Measurements from ENCODE around the gene PODXL2. TPM values are rescaled to one million over a fixed set of nuclear protein-coding genes. Genes with fewer than 3 reads are reported as not detected.

PODXL2 gene
- total and polyA plus RNA-seq, 2 of the 8 experiments (the other 6 are each of a cell fraction or from before 2014, with no cell fraction given) = 27.6 to 31.6 TPM

DNA sequence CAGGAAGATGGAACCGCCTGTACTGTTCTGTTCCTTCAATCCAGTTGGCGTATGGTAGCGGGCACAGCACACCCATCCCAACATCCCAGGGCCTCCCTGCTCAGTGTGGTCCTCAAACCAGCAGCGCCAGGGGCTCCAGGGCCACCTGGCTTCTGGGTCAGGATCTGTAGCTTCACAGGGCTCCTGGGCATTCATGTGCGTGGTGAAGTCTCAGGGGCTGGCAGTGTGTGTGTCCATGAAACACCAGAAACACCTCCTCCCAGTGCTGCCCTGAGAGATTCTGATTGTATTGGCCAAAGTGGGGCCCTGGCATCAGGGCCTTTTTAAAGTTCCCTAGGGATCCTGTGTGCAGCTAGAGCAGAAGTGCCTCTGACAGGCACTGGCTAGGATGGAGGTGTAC lies 85.9 kb downstream of the PODXL2 start:
- Histone ChIP-seq H3K4me1 (replicated peaks in 1 of 4; ENCODE audit: control insufficient read depth in 3 of 4, insufficient read depth in 4 of 4, low read length in 3 of 4) (peaks cover 0 to 8% (median 2%) of the 10 kb centered on the region in 4 experiments; a peak in 2 of 7 replicates), H2BK12ac (ENCODE audit: low read depth, low read length) (no peak overlapping the region), H2BK20ac (ENCODE audit: low read length) (no peak overlapping the region), H4K8ac (ENCODE audit: extremely low read depth, insufficient read depth, low read length) (no peak overlapping the region), H2AK5ac (ENCODE audit: low read depth, low read length) (no peak overlapping the region), H3K27ac (ENCODE audit: low read depth, low read length) (no peak overlapping the region), H3K18ac (ENCODE audit: extremely low read depth, low read length) (no peak overlapping the region), H4K5ac (ENCODE audit: insufficient read length, low read depth, low read length) (no peak overlapping the region), H3K9ac (replicated peaks in 1 of 4; ENCODE audit: extremely low read depth in 1 of 4, low read depth in 3 of 4, low read length in 3 of 4) (no peak overlapping the region), H2BK15ac (ENCODE audit: low read length) (no peak overlapping the region), H3K14ac (ENCODE audit: insufficient read length) (no peak overlapping the region), H3K56ac (replicated peaks; ENCODE audit: insufficient read length, low read depth, low read length) (no peak overlapping the region), H2AFZ (ENCODE audit: low read length) (no peak overlapping the region), H3K4me2 (ENCODE audit: insufficient read depth in 1 of 2, low read depth in 2 of 2, low read length in 2 of 2) (no peak overlapping the region), H3K23me2 (ENCODE audit: low read depth, low read length) (no peaks in the 10 kb centered on the region), H4K20me1 (replicated peaks in 1 of 2; ENCODE audit: control insufficient read depth in 1 of 2, insufficient read depth in 2 of 2, low read length in 2 of 2) (no peaks in the 10 kb centered on the region), H2BK120ac (replicated peaks; ENCODE audit: low read depth, low read length) (no peak overlapping the region), H3K23ac (ENCODE audit: insufficient read length) (no peak overlapping the region), H3K9me3 (ENCODE audit: insufficient read depth in 2 of 2, low read depth in 1 of 2, low read length in 1 of 2) (no peaks in the 10 kb centered on the region), H3K36me3 (ENCODE audit: control insufficient read depth in 2 of 4, insufficient read depth in 4 of 4, low read length in 3 of 4) (no peaks in the 10 kb centered on the region), H3K79me1 (ENCODE audit: low read depth, low read length) (no peaks in the 10 kb centered on the region), H2BK5ac (ENCODE audit: low read depth, low read length) (no peak overlapping the region), H3K4me3 (ENCODE audit: extremely low read depth in 1 of 4, insufficient read depth in 2 of 4, low read depth in 3 of 4, low read length in 4 of 4) (no peak overlapping the region), H3K4ac (replicated peaks; ENCODE audit: insufficient read length, low read depth, low read length) (no peak overlapping the region), H3K27me3 (replicated peaks in 1 of 4; ENCODE audit: control insufficient read depth in 3 of 4, extremely low read depth in 1 of 4, insufficient read depth in 3 of 4, low read length in 3 of 4) (no peaks in the 10 kb centered on the region), H4K91ac (replicated peaks; ENCODE audit: insufficient read length, low read length) (no peak overlapping the region), H3K79me2 (ENCODE audit: control insufficient read depth in 1 of 2, insufficient read depth in 2 of 2, low read length in 2 of 2) (no peaks in the 10 kb centered on the region)
- DNase-seq (ENCODE audit: low read depth in 1 of 2, low spot score in 2 of 2) (no peak), FAIRE-seq (no peak)
- 91% methylated on average over 5 of the region's 5 CpGs; no CpG with 5 or more reads in 1 of the 2 experiments for WGBS, 2 experiments (ENCODE audit: extremely low coverage in 1 of 2, insufficient coverage in 1 of 2, insufficient read length in 1 of 2, insufficient replicate concordance in 2 of 2, low coverage in 1 of 2, low lambda C conversion rate in 2 of 2, missing lambda C conversion rate in 1 of 2)
- POLR2A ChIA-PET (ENCODE audit: partially characterized antibody) = interaction anchor here (0.8 kb wide), 1 partner anchor 13 kb away, joined by 4 read pairs; no protein-coding TSS in a partner anchor
- CTCF ChIA-PET (ENCODE audit: partially characterized antibody) = interaction anchor here (0.9 to 6.8 kb wide), 2 partner anchors 19 to 295 kb away, joined by 3 to 43 read pairs; no protein-coding TSS in a partner anchor
- TF ChIP-seq SAP30 (IDR thresholded peaks at IDR 0.05; ENCODE audit: insufficient read depth, insufficient replicate concordance, low read length) (no peak), SRF (IDR thresholded peaks at IDR 0.05; ENCODE audit: low read depth, low read length) (no peak), SP1 (IDR thresholded peaks at IDR 0.05; ENCODE audit: low read depth, low read length) (no peak), POU5F1 (IDR thresholded peaks at IDR 0.05; ENCODE audit: low read depth, low read length) (no peak), CBX5 (IDR thresholded peaks at IDR 0.05; ENCODE audit: low read depth, low read length) (no peak), SP2 (IDR thresholded peaks at IDR 0.05; ENCODE audit: low read length) (no peak), TCF12 (IDR thresholded peaks at IDR 0.05; ENCODE audit: low read depth, low read length) (no peak), SIX5 (IDR thresholded peaks at IDR 0.05; ENCODE audit: low read depth, low read length) (no peak), PHF8 (conservative IDR thresholded peaks at IDR 0.05; ENCODE audit: low read depth, low read length) (no peak), BACH1 (IDR thresholded peaks at IDR 0.05; ENCODE audit: low read length) (no peak), KDM1A (IDR thresholded peaks at IDR 0.05; ENCODE audit: borderline replicate concordance, low read length) (no peak), EP300 (IDR thresholded peaks at IDR 0.05; ENCODE audit: borderline replicate concordance in 1 of 2, low read depth in 2 of 2, low read length in 2 of 2) (no peak), CHD1 (IDR thresholded peaks at IDR 0.05; ENCODE audit: low read depth, low read length) (no peak)
- TF ChIP-seq, protein P1, sequence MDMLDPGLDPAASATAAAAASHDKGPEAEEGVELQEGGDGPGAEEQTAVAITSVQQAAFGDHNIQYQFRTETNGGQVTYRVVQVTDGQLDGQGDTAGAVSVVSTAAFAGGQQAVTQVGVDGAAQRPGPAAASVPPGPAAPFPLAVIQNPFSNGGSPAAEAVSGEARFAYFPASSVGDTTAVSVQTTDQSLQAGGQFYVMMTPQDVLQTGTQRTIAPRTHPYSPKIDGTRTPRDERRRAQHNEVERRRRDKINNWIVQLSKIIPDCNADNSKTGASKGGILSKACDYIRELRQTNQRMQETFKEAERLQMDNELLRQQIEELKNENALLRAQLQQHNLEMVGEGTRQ (IDR thresholded peaks at IDR 0.05; ENCODE audit: low read length) = no peak

Measured in H1 (cell line).